NCI-H2107 treated with DMSO at 0.1 percent for 48 hours (cell line): ENCODE data around the gene TMEM132A.
"Not testable (repeated sequence)": the region's sequence is repeated elsewhere in the genome, so short reads cannot be mapped to it uniquely, and the experiment has no call there.

Source experiments
- DNase-seq: peaks from one replicate; lab custom pipeline; 2025; ENCODE audit not compliant: unreplicated experiment; lab: John Stamatoyannopoulos, UW

Gene TMEM132A

DNA sequence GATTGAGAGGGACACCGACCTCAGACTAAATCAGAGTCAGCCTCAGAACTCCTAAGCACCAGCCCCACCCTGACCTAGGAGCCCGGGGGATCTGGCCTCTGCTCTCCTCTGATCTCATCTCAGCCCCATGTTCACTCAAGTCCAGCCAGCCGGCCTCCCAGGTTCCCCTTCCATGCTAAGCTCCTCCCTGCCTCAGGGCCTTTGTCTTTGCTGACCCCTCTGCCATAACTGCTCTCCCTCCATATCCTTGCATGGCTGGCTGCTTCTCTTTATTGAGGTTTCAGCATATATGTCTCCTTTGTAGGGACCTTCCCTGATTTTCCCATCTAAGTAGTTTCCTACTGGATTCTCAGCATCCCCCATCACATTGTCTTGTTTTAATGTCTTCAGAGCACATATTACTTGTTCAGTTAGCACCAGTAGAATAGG is 28.5 kb downstream of the TMEM132A start:
- DNase-seq: no peak

DNA sequence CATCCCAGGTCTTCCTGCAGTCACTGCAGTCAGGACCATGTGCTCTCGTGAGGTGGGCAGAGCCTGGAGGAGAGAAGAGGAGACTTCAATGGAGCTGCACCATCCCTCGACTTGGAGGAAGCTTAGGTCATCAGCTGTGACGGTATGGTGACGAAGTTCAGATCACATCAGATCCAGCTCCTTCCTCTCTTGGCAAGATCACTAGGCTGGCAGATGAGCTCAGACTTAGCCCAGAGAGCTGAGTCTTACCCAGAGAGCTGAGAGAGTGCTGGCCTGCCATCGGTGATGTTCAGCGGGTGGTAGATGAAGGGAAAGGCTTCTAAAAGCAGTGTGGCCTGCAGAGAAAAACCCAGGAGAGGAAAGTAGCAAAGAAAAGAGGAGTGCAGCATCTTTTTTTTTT is 29.5 kb downstream of the TMEM132A start:
- no peak for DNase-seq

DNA sequence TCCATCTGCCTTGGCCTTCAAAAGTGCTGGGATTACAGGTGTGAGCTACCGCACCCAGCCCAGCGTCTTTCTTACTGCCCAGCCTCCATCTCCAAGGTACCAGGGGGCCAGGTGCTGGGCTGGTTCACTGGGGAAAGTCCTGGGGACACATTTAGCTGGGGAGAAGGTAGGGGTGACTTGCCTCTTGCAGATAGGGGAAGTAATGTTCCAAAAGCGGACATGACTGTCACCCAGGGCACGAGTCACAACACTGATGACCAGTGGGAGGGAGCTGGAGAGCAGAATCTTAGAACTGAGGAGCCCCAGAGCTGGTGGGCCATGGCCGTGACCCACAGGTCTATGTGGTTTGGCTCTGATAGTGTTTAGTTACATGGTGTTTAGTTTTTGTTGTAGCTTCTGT is 30.2 kb downstream of the TMEM132A start:
- no peak for DNase-seq

DNA sequence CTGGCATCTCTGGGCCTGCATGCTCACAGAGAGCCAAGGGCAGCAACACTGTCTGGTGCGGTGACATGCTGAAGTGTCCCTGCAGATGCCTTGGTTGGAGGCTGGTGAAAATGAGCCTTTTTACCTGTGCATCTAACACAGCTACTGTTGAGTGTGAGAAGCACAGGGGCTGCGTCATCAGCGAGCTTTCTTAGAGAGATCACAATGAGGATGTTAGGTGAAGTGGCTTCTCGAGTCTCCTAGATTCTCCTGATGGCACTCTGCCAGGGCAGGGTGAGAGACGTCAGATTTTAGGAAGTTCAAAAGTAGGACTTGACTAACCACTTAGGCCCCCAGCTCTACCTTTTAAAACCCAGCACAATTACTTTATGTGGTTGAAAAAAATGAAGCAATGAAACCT is 31.3 kb downstream of the TMEM132A start:
- DNase-seq: peak; percentile 39

DNA sequence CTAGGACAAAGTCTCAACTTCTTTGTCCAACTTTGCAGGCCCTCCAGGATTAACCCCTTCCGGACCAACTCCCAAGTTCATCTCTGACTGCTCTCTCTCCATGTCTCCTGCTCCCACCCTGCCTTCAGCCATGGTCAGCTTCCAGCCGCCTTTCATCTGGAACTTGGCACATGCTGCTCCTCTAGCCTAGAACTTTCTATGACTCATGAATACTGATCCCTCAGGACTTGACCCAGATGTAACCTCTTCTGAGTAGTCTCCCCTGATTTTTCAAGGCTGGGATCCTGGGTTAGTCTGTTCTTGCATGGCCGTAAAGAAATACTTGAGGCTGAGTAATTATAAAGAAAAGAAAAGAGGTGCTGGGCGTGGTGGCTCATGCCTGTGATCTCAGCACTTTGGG is 32.9 kb downstream of the TMEM132A start:
- DNase-seq: no peak

DNA sequence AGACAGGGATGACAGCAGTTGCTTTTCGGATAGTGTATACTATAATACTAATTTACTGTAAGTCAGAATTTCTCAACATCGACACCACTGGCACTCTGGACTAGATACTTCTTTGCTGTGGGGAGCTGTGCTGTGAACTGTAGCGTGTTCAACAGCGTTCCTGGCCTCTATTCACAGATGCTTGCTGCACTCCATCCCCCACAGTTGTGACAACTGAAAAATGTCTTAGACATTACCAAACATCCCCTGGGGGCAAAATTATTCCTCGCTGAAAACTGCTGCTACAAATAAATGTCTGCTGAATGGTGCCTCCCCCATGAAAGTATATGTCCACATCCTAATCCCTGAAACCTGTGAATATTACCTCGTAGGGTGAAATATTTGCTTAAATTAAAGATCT is 35.2 kb downstream of the TMEM132A start:
- no peak for DNase-seq

DNA sequence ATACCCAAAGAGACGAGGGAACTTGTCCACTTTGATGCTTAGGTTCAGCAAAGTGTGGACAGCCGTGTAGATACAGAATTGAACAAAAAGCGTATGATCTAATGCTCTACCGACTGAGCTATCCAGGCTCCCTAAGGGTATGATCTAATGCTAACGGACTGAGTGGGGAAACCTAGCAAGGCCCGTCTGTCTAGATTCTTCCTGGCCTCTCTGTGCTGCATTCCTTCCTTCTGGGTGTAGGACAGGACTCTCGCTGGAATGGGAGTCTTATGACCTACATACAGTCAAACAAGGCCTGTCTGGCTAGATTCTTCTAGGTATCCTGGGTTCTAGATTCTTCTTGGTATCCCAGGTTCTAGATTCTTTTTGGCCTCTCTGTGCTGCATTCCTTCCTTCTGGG is 36.1 kb downstream of the TMEM132A start:
- DNase-seq: no peak

DNA sequence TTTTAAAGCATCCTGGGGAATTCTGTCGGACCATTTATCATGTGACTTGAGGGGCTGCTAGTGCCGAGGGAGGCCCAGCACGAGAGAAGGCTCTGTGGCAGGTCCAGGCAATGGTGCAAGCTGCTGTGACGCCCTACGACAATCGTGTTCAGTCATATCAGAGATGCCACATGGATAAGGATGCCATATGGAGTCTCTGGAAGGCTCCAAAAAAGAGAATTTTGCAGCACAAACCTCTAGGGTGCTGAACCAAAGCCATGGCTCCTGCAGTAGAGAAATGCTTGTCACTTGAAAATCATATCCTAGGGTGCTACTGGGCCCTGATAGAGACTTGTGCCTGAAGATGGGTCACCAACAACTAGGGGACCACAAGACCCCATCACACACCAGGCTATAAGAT is 40.5 kb downstream of the TMEM132A start:
- no peak for DNase-seq

DNA sequence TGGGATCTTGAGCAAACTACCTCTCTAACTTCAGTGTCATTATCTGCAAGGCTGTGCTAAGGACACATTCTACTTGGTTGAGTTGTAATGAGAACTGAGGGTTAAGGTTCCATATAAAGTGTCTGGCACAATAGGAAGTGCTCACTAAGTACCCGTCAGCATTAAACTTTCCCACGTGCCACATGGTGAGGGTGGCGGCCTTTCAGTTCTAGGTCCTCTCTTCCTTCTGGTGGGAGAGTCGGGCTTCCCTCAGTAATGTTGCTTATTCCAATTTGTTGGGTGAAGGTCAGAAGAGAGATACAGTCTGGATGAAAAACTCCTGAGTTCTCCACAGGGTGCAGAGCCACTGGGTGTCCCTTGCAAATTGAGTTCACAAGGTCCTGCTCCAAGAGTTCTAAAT is 42.6 kb downstream of the TMEM132A start:
- no peak for DNase-seq

DNA sequence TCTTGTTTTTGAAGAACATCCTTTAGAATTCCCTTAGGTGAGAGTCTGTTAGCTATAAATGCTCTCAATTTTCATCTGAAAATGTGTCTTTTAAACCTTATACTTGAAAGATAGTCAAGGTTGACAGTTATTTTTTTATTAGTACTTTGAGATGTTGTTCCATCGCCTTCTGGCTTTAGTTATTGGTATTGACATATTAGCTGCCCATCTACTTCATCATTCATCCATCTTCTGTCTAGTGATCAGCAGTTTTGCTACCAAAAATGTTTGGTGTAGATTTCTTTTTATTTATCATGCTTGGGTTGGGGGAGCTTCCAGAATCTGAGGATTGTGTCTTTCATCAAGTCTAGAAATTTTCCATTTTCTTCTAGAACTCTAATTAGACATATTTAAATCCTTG is 44.0 kb downstream of the TMEM132A start:
- no peak for DNase-seq

DNA sequence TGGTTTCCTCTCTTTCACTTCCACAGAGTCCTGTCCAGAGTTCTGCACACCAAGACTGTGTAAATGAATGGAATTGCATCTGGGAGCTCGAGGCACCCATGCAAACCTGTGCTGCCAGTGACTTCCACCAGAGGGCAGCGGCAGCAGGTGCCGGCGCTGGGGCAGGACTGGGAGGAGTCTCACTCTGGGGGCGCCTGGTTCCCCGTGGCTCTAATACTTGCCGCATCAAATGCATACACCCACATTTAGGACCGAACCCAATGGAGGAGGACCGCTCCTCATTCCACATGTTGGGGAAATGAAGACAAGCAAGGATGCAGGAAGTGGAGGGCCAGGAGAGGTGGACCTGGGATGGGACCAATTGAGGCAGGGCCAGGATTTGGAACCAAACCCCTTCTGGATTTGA is 46.1 kb downstream of the TMEM132A start:
- no peak for DNase-seq

DNA sequence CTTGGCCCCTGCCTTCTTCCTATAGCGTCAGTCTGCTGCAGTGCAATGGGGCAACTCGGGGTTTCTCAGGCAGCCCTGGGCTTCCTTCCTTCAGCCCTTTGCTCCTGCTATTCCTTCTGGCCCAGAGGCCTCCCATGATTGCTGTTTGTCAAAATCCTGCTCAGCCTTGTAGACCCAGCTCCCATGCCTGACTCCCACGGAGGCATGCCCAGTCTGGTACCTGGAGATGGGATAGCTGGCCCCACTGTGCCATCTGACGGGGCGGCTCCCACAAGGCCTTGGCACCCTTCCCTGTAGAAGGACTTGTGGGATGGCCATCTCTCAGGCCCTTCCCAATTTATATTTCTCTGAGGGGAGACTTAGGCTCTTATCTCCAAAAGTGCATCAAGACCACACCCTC is 46.6 kb downstream of the TMEM132A start:
- DNase-seq: no peak

DNA sequence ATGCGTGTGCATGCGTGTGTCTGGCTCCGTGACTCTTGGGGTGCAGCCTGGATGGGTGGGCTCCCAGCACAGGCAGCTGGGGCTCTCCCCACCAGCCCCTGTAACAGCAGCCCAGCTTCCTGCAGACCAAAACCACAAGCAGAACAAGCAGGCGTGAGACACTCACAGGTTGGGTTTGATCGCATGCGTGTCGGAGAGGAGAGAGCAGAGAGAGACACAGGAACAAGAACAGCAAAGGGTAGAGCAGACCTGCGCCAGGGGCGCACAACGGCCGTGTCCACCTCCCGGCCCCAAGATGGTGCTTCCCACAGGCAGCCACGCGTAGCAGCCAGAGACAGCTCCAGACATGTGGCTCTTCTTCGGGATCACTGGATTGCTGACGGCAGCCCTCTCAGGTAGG is 47.3 kb downstream of the TMEM132A start, which contains the start of gene CD6:
TSS of gene CD6 (plus strand) at position 161 of the 400 bp plus-strand sequence. CDS start at position 347, 186 bp downstream.
- DNase-seq: no peak

DNA sequence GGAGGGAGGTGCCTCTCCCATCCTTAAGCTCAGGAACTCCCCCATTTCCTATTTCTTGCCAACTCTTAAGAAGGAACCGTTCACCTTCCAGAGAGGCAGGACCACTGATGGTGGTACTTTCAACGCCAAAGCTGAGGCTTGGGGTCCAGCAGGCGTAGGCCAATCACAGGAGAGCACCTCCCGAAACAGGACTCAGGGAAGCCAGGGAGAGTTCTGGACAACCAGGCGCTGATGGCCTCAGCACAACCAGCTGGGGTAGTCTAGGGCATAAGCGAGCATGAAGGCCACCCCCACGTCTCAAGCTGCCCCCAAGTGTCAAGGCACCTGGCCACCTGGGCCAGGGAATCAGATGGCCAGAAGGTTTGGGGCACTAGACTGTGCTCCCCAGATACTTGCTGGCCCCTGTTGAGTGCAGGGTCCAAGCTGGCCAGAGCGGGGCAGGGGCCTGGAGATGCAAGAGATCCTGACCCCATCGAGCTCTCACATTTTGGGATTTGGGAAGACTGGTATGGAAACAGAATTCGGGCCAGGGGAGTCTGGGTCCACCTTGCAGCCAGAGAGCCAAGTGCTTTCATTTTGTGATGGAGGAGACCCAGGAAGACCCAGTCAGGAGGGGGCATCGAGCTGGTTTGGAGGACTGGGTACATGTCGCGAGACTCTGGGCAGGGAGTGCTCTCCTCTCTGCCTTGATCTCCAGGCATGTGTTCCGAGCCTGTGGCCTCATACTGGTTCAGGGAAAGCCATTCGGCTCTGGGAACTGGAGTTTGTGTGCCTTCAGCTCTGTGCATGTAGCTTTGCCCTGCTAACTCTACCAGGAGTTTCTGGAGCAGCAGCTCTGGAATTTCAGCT is 48.1 kb downstream of the TMEM132A start:
- no peak for DNase-seq

DNA sequence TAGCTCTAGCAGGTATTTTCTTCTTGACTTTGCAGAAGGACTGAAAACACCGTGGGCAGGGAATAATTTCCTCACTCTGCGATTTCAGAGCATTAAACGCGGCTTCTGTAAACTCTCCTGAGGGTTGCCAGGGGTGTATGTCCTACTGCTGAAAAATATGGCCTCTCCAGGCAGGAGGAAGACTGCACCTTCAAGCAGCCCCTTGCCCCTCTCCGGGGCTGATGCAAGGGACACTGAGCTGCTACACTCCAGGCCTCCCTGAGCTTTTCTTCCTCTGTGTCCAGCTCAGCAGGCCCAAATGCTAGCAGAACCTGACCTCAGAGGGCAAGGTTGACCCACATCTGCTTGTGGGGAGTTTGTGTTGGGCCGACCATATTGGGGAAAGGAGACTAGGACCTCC is 49.4 kb downstream of the TMEM132A start:
- no peak for DNase-seq

DNA sequence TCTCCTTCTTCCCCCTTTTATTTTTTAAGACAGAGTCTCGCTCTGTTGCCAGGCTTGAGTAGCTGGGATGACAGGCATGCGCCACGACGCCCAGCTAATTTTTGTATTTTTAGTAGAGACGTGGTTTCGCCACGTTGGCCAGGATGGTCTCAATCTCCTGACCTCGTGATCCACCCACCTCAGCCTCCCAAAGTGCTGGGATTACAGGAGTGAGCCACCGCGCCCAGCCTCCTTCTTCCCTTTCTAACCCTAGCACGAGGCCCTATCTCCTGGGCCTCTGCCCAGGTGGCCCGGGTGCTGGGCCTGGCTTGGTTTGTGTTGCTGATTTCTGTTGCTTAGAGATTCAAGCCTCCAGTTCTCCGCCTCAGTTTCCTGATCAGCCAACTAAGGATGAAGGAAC is 50.1 kb downstream of the TMEM132A start:
- DNase-seq: not testable (repeated sequence)

DNA sequence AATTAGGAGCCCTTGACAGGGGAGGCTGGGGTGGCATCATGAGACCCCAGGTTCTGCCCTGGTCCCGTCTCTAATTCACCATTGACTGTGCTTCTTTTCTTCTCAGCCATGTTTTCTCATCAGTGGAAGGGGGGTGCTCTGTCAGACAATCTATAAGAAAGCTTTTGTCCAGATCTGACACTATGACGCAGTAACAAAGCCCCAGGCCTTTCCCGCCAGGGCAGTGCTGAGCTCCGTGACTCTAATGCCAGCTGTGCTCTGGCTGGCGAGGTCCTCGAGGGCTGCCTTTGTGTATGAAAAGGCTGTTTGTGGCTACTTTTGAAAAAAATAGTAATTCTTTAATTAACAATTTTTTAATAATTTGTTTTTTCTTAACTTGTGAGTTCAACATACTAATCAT is 50.5 kb downstream of the TMEM132A start:
- DNase-seq: no peak

DNA sequence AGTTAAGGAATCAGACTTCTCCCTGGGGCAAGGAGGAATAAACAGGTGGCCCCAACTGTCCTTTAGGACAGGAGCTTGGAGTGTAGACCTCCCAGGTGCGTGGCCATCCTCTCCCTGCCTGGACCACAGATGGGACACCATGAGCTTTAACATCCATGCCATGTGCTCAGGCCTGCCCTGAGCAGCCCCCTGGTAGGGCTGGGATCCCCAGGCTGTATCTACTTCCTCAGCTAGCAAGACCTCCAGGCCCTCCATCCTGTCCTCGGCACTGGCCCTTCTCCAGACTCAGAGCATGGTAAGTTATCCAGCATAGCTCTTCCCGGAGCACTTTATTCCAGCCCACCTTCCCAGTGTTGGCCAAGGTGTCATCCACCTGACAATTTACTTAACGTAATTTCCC is 53.0 kb downstream of the TMEM132A start:
- DNase-seq: no peak

DNA sequence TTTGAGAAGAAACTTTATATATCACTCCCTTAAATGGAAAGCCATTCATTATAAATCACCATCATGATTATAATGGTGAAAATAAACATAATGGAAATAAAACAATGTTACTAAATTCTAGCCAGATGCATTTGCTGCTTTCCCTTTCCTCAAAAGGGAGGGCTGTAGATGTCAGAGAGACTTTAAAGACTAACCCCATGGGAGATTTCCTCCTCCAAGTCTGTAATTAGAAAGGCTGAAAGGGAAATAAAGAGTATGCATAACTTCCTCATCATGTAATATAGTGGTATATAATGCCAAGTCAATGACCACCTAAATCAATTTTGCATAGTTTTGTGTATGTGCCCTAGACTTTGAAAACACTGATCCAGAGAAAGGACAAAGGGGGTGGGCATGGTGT is 53.6 kb downstream of the TMEM132A start:
- DNase-seq: no peak

DNA sequence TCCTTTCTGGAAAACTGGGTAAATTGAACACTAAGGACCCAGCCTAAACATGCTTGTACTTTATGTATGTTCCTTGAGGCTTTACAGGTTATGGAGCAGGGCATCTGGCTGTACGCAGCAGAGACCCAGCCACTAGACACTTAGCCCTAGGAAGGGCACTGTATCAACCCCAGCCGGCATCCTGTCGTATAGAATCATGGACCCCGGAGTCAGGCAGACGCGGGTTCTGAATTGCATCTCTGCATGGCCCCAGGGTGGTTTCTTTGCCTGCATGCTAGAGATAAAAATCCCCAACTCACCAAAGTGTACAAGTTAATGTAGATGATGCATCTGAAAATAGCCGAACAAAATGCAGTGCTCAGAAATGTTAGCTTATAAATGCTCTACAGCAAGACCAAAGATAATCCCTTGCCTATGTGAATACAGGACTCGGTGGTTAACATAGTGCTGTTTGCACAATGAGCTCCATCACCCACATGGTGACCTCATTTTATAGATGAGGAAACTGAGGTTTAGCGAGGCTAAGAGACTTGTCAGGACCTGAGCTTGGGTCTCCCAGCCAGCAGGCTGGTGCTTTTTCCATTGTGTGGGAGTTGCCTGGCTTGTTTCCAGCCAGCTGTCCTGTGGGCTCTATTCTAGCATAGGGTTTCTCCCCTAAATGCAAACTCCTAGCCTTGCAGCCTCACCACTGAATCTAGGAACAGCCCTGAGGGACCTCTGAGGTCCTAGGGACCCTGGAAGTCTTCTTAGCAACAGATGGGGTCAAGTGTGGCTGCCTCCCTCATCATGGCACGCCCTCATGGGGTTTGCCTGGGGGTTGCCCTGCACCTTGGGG is 54.5 kb downstream of the TMEM132A start:
- DNase-seq: no peak

DNA sequence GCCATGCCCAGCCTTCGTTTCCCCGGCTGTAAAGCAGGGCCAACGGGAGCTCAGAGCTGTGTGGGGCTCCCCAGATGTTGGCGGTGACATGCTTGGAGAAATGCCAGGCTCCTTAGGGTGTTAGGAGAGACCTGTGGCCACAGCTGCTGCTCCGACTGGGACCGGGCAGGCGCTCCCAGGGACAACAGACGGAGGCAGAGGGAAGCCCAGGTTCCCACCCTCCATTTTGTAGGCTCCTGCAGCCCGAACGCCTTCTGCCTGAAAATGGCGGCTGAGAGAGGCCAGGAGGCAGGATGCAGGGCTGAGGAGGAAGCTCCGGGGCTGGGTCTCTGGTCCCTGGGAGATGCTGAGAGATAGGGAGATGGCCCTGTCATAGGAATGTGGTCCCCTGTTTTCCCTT is 57.3 kb downstream of the TMEM132A start:
- DNase-seq: no peak

DNA sequence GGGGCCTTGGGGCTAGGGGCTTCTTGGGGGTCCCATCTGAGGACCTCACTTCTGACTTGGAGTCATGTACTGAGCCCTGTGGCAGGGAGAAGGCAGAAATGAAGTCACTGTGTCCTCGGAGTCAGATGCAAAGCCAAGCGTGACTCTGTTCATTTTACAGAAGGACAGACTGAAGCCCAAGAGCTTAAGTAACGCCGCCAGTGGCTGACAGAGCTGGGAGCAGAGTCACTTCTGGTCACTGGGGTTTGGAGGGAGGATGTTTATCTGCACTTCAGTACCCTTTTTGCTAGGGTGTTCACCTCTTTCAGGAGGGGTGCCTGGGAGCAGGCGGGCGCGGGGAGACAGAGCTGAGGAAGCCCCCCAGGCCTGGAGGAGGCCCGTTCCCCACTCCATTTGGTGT is 57.9 kb downstream of the TMEM132A start:
- DNase-seq: no peak
